GM12878 (cell line): ENCODE data around the gene DPH7. TPM values are rescaled to one million over a fixed set of nuclear protein-coding genes. Genes with fewer than 3 reads are reported as not detected.

Experiments
- ATAC-seq: fragments of 200-7000 bp; cut with Tn5 transposase; 3 replicates; pipeline ENCODE4 v1.9.1; 2020; ENCODE audit warnings: mild to moderate bottlenecking, moderate library complexity
- BruUV-seq: library from RNA; stranded (reverse); fragments of 400-500 nt; replicated peaks from 2 replicates; lab custom pipeline; 2021; lab: Mats Ljungman, UMichigan
- CTCF ChIA-PET: fragments of 300-600 bp; sonication (Branson Sonifier 250); formaldehyde crosslinking; extraction: SDS; loops from one replicate; lab custom pipeline; 2021; ENCODE audit warnings: inconsistent platforms; lab: Yijun Ruan, JAX
- POLR2A ChIA-PET: fragments of 350-600 bp; formaldehyde crosslinking; extraction: SDS; loops from one replicate; lab custom pipeline; 2021; ENCODE audit warnings: inconsistent platforms; lab: Charles Lee
- RAD21 ChIA-PET: fragments of 300-600 bp; sonication (Branson Sonifier 250); formaldehyde crosslinking; loops from one replicate; lab custom pipeline; 2023; ENCODE audit warnings: antibody characterized with exemption; ENCODE audit not compliant: unreplicated experiment; lab: Charles Lee
- SMC1A ChIA-PET: fragments of 300-600 bp; sonication (Branson Sonifier 250); formaldehyde crosslinking; loops from one replicate; lab custom pipeline; 2023; ENCODE audit not compliant: unreplicated experiment, uncharacterized antibody; lab: Charles Lee
- DNase-seq: peaks from one replicate; pipeline ENCODE4 v3.0.0-alpha.2; 2011; ENCODE audit warnings: low read depth, low spot score
- FAIRE-seq: peaks from 3 replicates; lab custom pipeline; 2011; peaks lifted over from hg19 to GRCh38; lab: Jason Lieb, UNC
- H2AFZ ChIP-seq: 2 replicates; pipeline ENCODE4 v1.6.0; 2011; ENCODE audit warnings: low read depth, low read length, control low read depth; ENCODE audit not compliant: control insufficient read depth
- H3K27ac ChIP-seq: 2 replicates; pipeline ENCODE4 v1.5.1; 2011; ENCODE audit warnings: control low read depth; ENCODE audit not compliant: control insufficient read depth, insufficient read depth
- H3K27me3 ChIP-seq, 2 experiments: replicated peaks in 1 of 2; 2 replicates each; pipeline versions ENCODE4 v1.6.0 to v1.6.1; 2011; ENCODE audit warnings: low read length in 1 of 2; ENCODE audit not compliant: control insufficient read depth in 2 of 2, insufficient read depth in 2 of 2
- H3K36me3 ChIP-seq, 2 experiments: 2 replicates each; pipeline ENCODE4 v1.5.1; 2011; ENCODE audit warnings: low read length in 1 of 2; ENCODE audit not compliant: control insufficient read depth in 2 of 2, insufficient read depth in 2 of 2
- H3K4me1 ChIP-seq: 2 replicates; pipeline ENCODE4 v1.6.1; 2011; ENCODE audit warnings: mild to moderate bottlenecking, low read length, moderate library complexity, mixed read lengths; ENCODE audit not compliant: control insufficient read depth, insufficient read depth
- H3K4me2 ChIP-seq: 2 replicates; pipeline ENCODE4 v1.6.0; 2011; ENCODE audit warnings: control low read depth; ENCODE audit not compliant: control insufficient read depth, insufficient read depth
- H3K4me3 ChIP-seq: fragments of 200-600 bp; sonication (generic); 2 replicates; pipeline ENCODE4 v1.5.1; 2016
- H3K79me2 ChIP-seq: 2 replicates; pipeline ENCODE4 v1.6.0; 2011; ENCODE audit warnings: low read length; ENCODE audit not compliant: control insufficient read depth, insufficient read depth
- H3K9ac ChIP-seq: 2 replicates; pipeline ENCODE4 v1.8.0; 2011; ENCODE audit warnings: low read length, control low read depth, mixed read lengths; ENCODE audit not compliant: control insufficient read depth, insufficient read depth
- H3K9me3 ChIP-seq: replicated peaks from 3 replicates; pipeline ENCODE4 v1.5.1; 2011; ENCODE audit warnings: mild to moderate bottlenecking, low read length; ENCODE audit not compliant: control insufficient read depth, insufficient read depth
- H4K20me1 ChIP-seq: 2 replicates; pipeline ENCODE4 v1.6.0; 2011; ENCODE audit not compliant: control insufficient read depth, insufficient read depth
- HDGF ChIP-seq: fragments of 450-650 bp; IDR thresholded peaks from 2 replicates; pipeline ENCODE4 v1.6.1; 2016; ENCODE audit warnings: antibody characterized with exemption
- JUNB ChIP-seq: IDR thresholded peaks from 2 replicates; pipeline ENCODE4 v1.6.1; 2016; ENCODE audit warnings: antibody characterized with exemption, mild to moderate bottlenecking
- NFXL1 ChIP-seq: fragments of 450-650 bp; IDR thresholded peaks from 2 replicates; pipeline ENCODE4 v1.6.1; 2017; ENCODE audit warnings: antibody characterized with exemption, mild to moderate bottlenecking, borderline replicate concordance
- RAD21 ChIP-seq: IDR thresholded peaks from 2 replicates; pipeline ENCODE4 v1.6.1; 2011; ENCODE audit warnings: mild to moderate bottlenecking, low read depth, low read length, moderate library complexity; ENCODE audit not compliant: insufficient read depth
- WGBS: methylation state at CpG from one replicate; pipeline ENCODE4 v1.1.6; 2016; ENCODE audit warnings: low lambda C conversion rate; ENCODE audit not compliant: insufficient replicate concordance, insufficient coverage; ENCODE audit errors: missing lambda C conversion rate; 5-methylcytosine and 5-hydroxymethylcytosine counted together
- in situ Hi-C: fragments of 300-500 bp; cut with MboI; formaldehyde crosslinking; loops from 9 replicates; pipeline ENCODE4 v1.14.3; 2018; ENCODE audit warnings: mixed read lengths
- intact Hi-C: fragments of 100-400 bp; cut with micrococcal nuclease; formaldehyde crosslinking; loops from one replicate; pipeline ENCODE4 v1.14.2; 2022; ENCODE audit not compliant: unreplicated experiment
- polyA plus RNA-seq, 11 experiments: library from polyadenylated mRNA; depleted of rRNA in 4 of 11; unstranded in 6 of 11; stranded (reverse) in 5 of 11; fragments of >200 nt; fragmentation: Nextera tagmentation in 4 of 11; fragmentation: Illumina TruSeq in 1 of 11; extraction: Ambion mirVana in 4 of 11; extraction: Trizol in 1 of 11; gene quantifications; 1 replicate in 1 of 11; 2 replicates in 10 of 11; pipeline versions ENCODE4 v1.2.1 to v1.2.3, GENCODE V29; 2011 to 2016; ENCODE audit warnings: inconsistent platforms in 2 of 11, missing spikeins in 2 of 11, low read depth in 1 of 11
- total RNA-seq, 4 experiments: library from RNA; depleted of rRNA in 3 of 4; stranded (reverse); fragments of >200 nt in 3 of 4; fragmentation: Illumina TruSeq in 1 of 4; extraction: Trizol in 1 of 4; gene quantifications; 2 replicates each; pipeline versions ENCODE4 v1.2.1 to v1.2.3, GENCODE V29; 2013 to 2021
- TF ChIP-seq, protein P1 (sequence below): IDR thresholded peaks from 2 replicates; pipeline ENCODE4 v1.6.1; 2012; ENCODE audit warnings: improper control_type of control experiment, low read depth, low read length; ENCODE audit not compliant: insufficient replicate concordance
- TF ChIP-seq, protein P2 (sequence below): IDR thresholded peaks from 2 replicates; pipeline ENCODE4 v1.6.1; 2011; ENCODE audit warnings: borderline replicate concordance, low read depth, mild to moderate bottlenecking, moderate library complexity, low read length; ENCODE audit not compliant: insufficient read depth, poor library complexity, severe bottlenecking
- TF ChIP-seq, protein P3 (sequence below), 3 experiments: IDR thresholded peaks in 2 of 3; conservative IDR thresholded peaks in 1 of 3; 2 replicates each; pipeline ENCODE4 v1.5.1; 2011; ENCODE audit warnings: low read depth in 3 of 3, low read length in 3 of 3, mild to moderate bottlenecking in 3 of 3, control low read depth in 2 of 3, moderate library complexity in 2 of 3, inconsistent platforms in 1 of 3, mixed read lengths in 1 of 3; ENCODE audit not compliant: control insufficient read depth in 2 of 3, insufficient read depth in 1 of 3; ENCODE audit errors: extremely low read depth in 1 of 3
- TF ChIP-seq, protein P4 (sequence below): fragments of 450-650 bp; IDR thresholded peaks from 2 replicates; pipeline ENCODE4 v1.6.1; 2018; ENCODE audit warnings: borderline replicate concordance, mild to moderate bottlenecking; ENCODE audit not compliant: partially characterized antibody

The DPH7 gene
- total and polyA plus RNA-seq, 10 of the 15 experiments (the other 5 are each of a cell fraction or from before 2014, with no cell fraction given), result 8.7 to 40.0 (median 28.1) TPM

DNA sequence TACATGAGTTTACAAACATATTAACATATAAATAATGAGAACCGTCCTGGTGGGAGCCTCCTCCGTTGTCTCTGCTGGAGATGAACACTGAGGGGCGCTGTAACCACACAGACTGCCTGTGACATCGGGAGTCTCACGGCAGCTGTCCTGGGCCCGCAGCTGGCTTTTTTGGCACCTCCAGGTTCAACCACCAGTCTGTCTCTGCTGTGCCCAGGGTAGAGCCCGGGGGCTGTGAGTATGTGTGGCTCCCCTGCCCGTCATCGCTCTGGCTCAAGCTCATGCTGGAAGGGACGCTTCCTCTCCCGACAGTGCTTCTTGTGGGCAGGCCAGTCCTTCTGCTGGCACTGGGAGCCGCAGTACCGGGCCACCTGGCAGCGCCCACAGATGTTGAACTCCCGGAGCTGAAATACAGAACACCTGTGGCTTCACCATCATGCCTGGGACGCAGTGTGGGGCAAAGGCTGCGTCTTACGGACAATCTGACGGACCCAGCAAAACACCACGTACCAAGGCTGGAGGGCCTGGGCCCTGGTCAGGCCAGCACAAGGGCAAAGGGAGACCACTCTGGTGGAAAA, 3.6 kb upstream of the DPH7 start:
- in situ Hi-C loops, result no loop called here
- SMC1A ChIA-PET, result no interaction called here
- intact Hi-C loops, result no loop called here
- Histone ChIP-seq H3K4me3 (no peak overlapping the region), H3K27me3 (no peaks in the 10 kb centered on the region), H3K4me1 (peaks cover under 1% of the 10 kb centered on the region; the same call in 1 of the 2 replicates), H4K20me1 (no peaks in the 10 kb centered on the region), H3K4me2 (no peak overlapping the region), H3K27ac (no peak overlapping the region), H3K79me2 (peaks cover 9% of the 10 kb centered on the region), H3K9me3 (no peaks in the 10 kb centered on the region), H2AFZ (no peak overlapping the region), H3K9ac (no peak overlapping the region), H3K36me3 (peaks cover 8 to 19% of the 10 kb centered on the region in 2 experiments; a peak in 3 of 4 replicates)
- TF ChIP-seq HDGF (no peak), RAD21 (peak; percentile 33; the same call in 1 of the 2 replicates), JUNB (no peak), NFXL1 (no peak)
- TF ChIP-seq, protein P1, sequence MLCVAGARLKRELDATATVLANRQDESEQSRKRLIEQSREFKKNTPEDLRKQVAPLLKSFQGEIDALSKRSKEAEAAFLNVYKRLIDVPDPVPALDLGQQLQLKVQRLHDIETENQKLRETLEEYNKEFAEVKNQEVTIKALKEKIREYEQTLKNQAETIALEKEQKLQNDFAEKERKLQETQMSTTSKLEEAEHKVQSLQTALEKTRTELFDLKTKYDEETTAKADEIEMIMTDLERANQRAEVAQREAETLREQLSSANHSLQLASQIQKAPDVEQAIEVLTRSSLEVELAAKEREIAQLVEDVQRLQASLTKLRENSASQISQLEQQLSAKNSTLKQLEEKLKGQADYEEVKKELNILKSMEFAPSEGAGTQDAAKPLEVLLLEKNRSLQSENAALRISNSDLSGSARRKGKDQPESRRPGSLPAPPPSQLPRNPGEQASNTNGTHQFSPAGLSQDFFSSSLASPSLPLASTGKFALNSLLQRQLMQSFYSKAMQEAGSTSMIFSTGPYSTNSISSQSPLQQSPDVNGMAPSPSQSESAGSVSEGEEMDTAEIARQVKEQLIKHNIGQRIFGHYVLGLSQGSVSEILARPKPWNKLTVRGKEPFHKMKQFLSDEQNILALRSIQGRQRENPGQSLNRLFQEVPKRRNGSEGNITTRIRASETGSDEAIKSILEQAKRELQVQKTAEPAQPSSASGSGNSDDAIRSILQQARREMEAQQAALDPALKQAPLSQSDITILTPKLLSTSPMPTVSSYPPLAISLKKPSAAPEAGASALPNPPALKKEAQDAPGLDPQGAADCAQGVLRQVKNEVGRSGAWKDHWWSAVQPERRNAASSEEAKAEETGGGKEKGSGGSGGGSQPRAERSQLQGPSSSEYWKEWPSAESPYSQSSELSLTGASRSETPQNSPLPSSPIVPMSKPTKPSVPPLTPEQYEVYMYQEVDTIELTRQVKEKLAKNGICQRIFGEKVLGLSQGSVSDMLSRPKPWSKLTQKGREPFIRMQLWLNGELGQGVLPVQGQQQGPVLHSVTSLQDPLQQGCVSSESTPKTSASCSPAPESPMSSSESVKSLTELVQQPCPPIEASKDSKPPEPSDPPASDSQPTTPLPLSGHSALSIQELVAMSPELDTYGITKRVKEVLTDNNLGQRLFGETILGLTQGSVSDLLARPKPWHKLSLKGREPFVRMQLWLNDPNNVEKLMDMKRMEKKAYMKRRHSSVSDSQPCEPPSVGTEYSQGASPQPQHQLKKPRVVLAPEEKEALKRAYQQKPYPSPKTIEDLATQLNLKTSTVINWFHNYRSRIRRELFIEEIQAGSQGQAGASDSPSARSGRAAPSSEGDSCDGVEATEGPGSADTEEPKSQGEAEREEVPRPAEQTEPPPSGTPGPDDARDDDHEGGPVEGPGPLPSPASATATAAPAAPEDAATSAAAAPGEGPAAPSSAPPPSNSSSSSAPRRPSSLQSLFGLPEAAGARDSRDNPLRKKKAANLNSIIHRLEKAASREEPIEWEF, result no peak
- TF ChIP-seq, protein P2, sequence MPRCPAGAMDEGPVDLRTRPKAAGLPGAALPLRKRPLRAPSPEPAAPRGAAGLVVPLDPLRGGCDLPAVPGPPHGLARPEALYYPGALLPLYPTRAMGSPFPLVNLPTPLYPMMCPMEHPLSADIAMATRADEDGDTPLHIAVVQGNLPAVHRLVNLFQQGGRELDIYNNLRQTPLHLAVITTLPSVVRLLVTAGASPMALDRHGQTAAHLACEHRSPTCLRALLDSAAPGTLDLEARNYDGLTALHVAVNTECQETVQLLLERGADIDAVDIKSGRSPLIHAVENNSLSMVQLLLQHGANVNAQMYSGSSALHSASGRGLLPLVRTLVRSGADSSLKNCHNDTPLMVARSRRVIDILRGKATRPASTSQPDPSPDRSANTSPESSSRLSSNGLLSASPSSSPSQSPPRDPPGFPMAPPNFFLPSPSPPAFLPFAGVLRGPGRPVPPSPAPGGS, result no peak
- TF ChIP-seq, protein P3, sequence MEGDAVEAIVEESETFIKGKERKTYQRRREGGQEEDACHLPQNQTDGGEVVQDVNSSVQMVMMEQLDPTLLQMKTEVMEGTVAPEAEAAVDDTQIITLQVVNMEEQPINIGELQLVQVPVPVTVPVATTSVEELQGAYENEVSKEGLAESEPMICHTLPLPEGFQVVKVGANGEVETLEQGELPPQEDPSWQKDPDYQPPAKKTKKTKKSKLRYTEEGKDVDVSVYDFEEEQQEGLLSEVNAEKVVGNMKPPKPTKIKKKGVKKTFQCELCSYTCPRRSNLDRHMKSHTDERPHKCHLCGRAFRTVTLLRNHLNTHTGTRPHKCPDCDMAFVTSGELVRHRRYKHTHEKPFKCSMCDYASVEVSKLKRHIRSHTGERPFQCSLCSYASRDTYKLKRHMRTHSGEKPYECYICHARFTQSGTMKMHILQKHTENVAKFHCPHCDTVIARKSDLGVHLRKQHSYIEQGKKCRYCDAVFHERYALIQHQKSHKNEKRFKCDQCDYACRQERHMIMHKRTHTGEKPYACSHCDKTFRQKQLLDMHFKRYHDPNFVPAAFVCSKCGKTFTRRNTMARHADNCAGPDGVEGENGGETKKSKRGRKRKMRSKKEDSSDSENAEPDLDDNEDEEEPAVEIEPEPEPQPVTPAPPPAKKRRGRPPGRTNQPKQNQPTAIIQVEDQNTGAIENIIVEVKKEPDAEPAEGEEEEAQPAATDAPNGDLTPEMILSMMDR (IDR thresholded peaks at IDR 0.05 in 2 of 3, conservative IDR thresholded peaks at IDR 0.05 in 1 of 3; ENCODE audit: control insufficient read depth in 2 of 3, extremely low read depth in 1 of 3, insufficient read depth in 1 of 3, low read depth in 3 of 3, low read length in 3 of 3), result peak in 1 of 3 experiments; percentile 27; a peak in 1 of 6 replicates
- TF ChIP-seq, protein P4, sequence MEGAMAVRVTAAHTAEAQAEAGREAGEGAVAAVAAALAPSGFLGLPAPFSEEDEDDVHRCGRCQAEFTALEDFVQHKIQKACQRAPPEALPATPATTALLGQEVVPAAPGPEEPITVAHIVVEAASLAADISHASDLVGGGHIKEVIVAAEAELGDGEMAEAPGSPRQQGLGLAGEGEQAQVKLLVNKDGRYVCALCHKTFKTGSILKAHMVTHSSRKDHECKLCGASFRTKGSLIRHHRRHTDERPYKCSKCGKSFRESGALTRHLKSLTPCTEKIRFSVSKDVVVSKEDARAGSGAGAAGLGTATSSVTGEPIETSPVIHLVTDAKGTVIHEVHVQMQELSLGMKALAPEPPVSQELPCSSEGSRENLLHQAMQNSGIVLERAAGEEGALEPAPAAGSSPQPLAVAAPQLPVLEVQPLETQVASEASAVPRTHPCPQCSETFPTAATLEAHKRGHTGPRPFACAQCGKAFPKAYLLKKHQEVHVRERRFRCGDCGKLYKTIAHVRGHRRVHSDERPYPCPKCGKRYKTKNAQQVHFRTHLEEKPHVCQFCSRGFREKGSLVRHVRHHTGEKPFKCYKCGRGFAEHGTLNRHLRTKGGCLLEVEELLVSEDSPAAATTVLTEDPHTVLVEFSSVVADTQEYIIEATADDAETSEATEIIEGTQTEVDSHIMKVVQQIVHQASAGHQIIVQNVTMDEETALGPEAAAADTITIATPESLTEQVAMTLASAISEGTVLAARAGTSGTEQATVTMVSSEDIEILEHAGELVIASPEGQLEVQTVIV, result no peak
- FAIRE-seq (no peak), ATAC-seq (no peak), DNase-seq (no peak)
- CTCF ChIA-PET, result interaction anchor here (2.3 kb wide), 1 partner anchor 91 kb away, joined by 5 read pairs; no protein-coding TSS in a partner anchor
- POLR2A ChIA-PET, result no interaction called here
- WGBS, result 96% methylated on average over 20 of the region's 20 CpGs
- RAD21 ChIA-PET, result no interaction called here
- no TSS peak for BruUV-seq
